ENCODE measurements around the gene PAK6.
A peak's percentile ranks its signal among the peaks of the same experiment; 100 is the strongest.

Gene PAK6

DNA sequence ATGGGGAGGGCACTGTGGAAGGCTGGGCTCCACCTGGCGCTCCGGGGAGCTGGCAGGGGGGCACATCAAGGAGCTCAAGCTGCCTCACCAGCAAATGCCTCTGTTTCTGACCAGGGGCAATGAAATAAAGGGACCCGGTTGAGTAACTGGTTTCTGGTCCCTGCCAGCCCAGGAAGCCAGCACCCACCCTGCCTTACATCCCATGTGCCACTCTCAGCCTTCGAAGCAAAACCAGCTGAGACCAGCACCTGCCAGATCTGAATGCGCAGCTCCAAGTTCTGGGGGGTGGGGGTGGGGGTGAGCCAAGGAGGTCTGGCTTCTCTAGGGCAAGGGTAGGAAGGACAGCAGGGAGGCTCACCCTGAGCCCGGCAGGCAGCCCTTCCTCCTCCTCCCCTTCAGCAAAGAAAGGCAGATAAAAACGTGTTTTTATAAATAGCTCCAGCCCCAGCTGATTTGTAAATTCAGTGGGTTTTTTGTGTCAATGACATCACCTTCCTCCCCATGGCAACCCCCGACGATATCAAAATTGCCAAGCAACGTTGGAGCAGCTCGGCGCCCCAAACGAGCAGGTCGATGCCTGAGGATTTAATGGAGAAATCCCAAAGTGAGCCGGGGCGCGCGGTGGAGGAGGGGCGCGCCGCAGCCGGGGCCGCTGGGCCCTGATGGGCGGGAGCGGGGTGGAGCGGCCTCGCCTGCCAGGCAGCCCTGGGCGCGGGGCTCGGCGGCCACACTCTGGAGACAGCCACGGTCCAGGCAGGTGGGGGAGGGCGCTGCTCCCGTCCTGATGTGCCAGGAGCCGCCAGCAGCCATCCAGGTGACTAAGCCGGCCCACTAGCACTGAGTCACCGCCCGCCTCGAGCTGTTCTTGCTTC lies at the start of gene PAK6:
TSS of gene PAK6 (plus strand) at position 532 of the 872 bp plus-strand sequence. CDS start 25,723 bp downstream, outside the sequence.
- H3K36me3 ChIP-seq (ENCODE audit: insufficient read depth, low read length) = no peaks in the 10 kb centered on the region
- H3K4me3 ChIP-seq (ENCODE audit: low read length) = peak within 1 kb of the TSS; percentile 40

DNA sequence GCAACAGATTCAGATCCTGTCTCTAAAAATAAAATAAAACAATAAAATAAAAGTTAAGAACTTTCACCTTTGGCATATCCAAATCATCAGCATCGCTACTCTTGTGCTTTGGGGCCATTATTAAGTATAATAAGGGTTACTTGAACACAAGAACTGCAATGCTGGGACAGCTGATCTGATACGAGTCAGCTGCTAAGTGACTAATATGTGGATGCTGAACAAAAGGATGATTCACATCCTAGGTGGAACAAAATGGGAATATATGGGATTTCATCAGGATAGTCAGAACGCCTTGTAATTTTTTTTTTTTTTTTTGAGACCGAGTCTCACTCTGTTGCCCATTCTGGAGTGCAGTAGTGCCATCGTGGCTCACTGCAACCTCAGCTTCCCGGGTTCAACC lies 48.3 kb upstream of the PAK6 start:
- Histone ChIP-seq H3K27me3 (ENCODE audit: insufficient read depth, low read length) (no peaks in the 10 kb centered on the region), H3K9me3 (ENCODE audit: low read length) (no peaks in the 10 kb centered on the region), H3K4me1 (ENCODE audit: insufficient read depth, low read length) (no peaks in the 10 kb centered on the region), H3K4me3 (ENCODE audit: low read length) (no peak overlapping the region), H3K36me3 (ENCODE audit: insufficient read depth, low read length) (peaks cover 69% of the 10 kb centered on the region), H2AFZ (ENCODE audit: low read depth, low read length) (no peak overlapping the region)

More for the DNA sequence above, at the start of gene PAK6:
- no peaks in the 10 kb centered on the region for H3K27me3 ChIP-seq (ENCODE audit: insufficient read depth, low read length)
- peak within 1 kb of the TSS; percentile 75 for H2AFZ ChIP-seq (ENCODE audit: low read depth, low read length)
- H3K9me3 ChIP-seq (ENCODE audit: low read length) = no peaks in the 10 kb centered on the region
- peaks cover 22% of the 10 kb centered on the region for H3K4me1 ChIP-seq (ENCODE audit: insufficient read depth, low read length)

DNA sequence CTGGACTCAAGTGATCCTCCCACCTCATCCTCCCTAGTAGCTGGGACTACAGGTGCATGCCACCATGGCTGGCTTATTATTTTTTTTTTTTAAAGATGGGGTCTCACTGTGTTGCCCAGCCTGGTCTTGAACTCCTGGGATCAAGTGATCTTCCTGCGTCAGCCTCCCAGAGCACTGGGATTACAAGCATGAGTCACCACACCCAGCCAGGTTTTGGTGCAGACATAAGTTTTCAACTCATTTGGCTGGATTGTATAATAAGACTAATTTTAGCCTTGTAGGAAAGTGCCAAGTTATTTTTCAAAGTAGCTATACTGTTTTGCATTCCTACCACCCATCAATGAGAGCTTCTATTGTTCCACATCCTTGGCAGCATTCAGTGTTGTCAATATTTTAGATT lies 45.9 kb upstream of the PAK6 start:
- Histone ChIP-seq H3K4me3 (ENCODE audit: low read length) (no peak overlapping the region), H3K9me3 (ENCODE audit: low read length) (no peaks in the 10 kb centered on the region), H2AFZ (ENCODE audit: low read depth, low read length) (no peak overlapping the region), H3K36me3 (ENCODE audit: insufficient read depth, low read length) (peaks cover 73% of the 10 kb centered on the region), H3K27me3 (ENCODE audit: insufficient read depth, low read length) (no peaks in the 10 kb centered on the region), H3K4me1 (ENCODE audit: insufficient read depth, low read length) (no peaks in the 10 kb centered on the region)

DNA sequence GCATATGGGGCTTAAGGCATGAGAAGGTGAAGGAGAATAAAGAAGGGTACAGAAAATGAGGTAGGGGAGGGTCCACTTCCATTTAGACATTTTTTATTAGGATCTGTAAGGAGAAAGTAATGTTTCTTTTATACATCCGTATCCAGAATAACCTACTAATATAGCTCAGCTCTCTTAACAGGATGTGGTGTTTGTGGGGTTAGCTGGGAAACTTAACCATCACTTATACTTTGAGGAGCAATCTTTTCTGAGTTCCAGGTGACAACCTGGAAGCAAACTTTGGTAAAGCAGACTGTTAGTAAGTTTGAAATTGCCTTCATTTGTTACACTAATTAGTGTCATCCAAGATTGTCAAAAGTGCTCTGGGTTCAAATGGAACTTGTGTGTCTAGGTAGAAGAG lies 41.4 kb upstream of the PAK6 start:
- Histone ChIP-seq H2AFZ (ENCODE audit: low read depth, low read length) (no peak overlapping the region), H3K27me3 (ENCODE audit: insufficient read depth, low read length) (no peaks in the 10 kb centered on the region), H3K4me1 (ENCODE audit: insufficient read depth, low read length) (no peaks in the 10 kb centered on the region), H3K9me3 (ENCODE audit: low read length) (no peaks in the 10 kb centered on the region), H3K36me3 (ENCODE audit: insufficient read depth, low read length) (peaks cover 73% of the 10 kb centered on the region), H3K4me3 (ENCODE audit: low read length) (no peak overlapping the region)

DNA sequence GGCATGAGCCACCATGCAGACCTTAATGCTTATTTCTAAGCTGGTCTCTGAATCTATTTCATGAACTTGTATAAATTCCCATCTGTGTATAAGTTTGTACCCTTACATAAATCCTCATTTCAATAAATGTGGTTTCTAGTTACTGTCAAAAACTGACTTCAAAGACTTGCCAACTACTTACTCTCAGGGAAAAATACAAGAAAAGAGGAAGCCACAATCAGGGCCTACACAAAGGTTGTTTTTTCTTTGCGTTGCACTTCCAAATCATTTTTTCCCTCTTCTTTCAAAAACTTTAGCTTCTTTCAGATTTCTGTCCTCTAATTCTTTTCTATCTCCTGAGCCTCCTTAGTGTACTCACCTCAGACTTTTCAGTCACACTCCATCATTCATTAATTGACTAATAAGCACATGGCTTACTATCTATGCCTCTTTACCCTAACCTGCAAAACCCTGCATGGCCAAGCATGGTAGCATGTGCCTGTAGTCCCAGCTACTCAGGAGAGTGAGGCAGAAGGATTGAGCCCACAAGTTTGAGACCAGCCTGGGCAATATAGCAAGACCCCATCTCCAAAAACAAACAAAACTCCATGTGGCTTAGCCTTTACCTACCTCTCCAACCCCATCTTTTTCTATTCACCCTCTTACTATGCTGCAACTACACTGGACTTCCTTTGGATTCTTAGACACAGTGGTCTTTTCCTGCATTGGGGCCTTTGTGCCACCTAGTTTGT lies 40.3 kb upstream of the PAK6 start:
- H2AFZ ChIP-seq (ENCODE audit: low read depth, low read length) = no peak overlapping the region
- H3K27me3 ChIP-seq (ENCODE audit: insufficient read depth, low read length) = no peaks in the 10 kb centered on the region
- peaks cover 75% of the 10 kb centered on the region for H3K36me3 ChIP-seq (ENCODE audit: insufficient read depth, low read length)
- H3K9me3 ChIP-seq (ENCODE audit: low read length) = no peaks in the 10 kb centered on the region
- H3K4me3 ChIP-seq (ENCODE audit: low read length) = no peak overlapping the region
- H3K4me1 ChIP-seq (ENCODE audit: insufficient read depth, low read length) = no peaks in the 10 kb centered on the region

DNA sequence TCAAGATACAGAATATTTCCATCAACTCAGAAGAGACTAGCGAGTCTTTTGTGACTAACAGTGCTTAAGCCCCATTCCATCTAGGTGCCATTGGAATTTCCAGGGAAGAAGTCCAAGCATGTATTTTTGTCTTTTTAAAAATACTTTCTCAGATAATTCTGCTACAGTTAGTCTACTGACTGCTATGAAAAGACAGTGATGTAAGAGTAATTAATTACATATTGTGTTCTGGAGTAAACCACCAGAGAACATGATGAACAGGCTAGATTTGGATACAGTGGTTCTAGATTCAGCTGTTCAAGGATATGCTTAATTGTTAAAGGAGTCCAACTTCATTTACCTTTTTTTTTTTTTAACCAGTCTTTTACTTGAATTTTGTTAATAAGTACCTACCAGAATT lies 34.8 kb upstream of the PAK6 start:
- Histone ChIP-seq H3K4me1 (ENCODE audit: insufficient read depth, low read length) (no peaks in the 10 kb centered on the region), H3K4me3 (ENCODE audit: low read length) (no peak overlapping the region), H3K27me3 (ENCODE audit: insufficient read depth, low read length) (no peaks in the 10 kb centered on the region), H2AFZ (ENCODE audit: low read depth, low read length) (no peak overlapping the region), H3K36me3 (ENCODE audit: insufficient read depth, low read length) (peaks cover 71% of the 10 kb centered on the region), H3K9me3 (ENCODE audit: low read length) (no peaks in the 10 kb centered on the region)

DNA sequence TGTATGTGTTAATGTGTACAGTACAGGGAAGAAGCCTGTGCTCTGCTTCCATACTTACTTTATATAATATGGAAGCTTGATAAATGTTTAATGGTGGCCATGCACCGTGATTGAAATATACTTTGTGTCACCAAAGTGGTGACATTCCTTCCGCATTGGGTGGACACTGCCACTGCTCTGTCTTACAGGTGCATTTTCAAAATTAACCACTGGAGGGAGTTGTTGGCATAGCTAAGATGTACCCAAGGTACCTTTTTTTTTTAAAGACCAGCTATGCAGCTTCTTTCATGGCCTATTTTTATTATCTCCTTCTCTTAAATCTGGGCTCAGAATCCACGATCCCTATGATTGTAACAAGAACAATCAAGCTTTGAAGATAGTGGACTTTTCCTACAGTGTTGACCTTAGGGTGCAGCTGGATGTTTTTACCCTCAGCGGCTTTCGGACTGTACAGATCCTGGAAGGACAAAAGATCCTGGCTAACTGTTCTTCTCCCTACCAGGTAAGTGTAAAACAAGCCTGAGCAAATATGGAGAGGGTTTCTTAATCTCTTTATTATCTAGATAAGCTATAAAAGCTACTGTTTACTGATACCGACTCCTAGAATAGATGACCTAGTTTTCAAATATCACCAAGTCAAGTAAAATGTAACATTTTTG lies 21.6 kb upstream of the PAK6 start:
- no peaks in the 10 kb centered on the region for H3K27me3 ChIP-seq (ENCODE audit: insufficient read depth, low read length)
- H3K4me3 ChIP-seq (ENCODE audit: low read length) = no peak overlapping the region
- peaks cover 73% of the 10 kb centered on the region for H3K36me3 ChIP-seq (ENCODE audit: insufficient read depth, low read length)
- no peaks in the 10 kb centered on the region for H3K9me3 ChIP-seq (ENCODE audit: low read length)
- no peaks in the 10 kb centered on the region for H3K4me1 ChIP-seq (ENCODE audit: insufficient read depth, low read length)
- peak overlapping the region; percentile 32 for H2AFZ ChIP-seq (ENCODE audit: low read depth, low read length)

DNA sequence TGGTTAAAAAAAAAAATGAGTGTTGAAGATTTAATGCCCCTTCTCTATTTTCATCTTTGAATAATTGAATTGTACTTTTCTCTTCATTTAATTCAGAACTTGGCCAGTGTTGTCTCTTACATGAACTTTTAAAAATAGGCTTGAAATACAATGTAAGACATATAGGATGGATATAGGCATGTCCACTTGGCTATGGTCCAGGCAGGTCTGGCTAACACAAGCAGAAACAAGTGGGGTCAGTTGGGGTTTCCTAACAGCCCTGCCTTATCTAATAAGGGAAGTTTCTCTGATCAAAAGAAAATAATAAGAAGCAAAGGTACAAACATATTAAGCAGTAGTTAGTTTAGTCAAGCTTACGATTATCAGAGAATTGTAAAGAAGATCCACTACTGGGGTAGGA lies 19.1 kb upstream of the PAK6 start:
- Histone ChIP-seq H3K27me3 (ENCODE audit: insufficient read depth, low read length) (no peaks in the 10 kb centered on the region), H3K36me3 (ENCODE audit: insufficient read depth, low read length) (peaks cover 68% of the 10 kb centered on the region), H2AFZ (ENCODE audit: low read depth, low read length) (no peak overlapping the region), H3K4me1 (ENCODE audit: insufficient read depth, low read length) (no peaks in the 10 kb centered on the region), H3K9me3 (ENCODE audit: low read length) (no peaks in the 10 kb centered on the region), H3K4me3 (ENCODE audit: low read length) (no peak overlapping the region)

DNA sequence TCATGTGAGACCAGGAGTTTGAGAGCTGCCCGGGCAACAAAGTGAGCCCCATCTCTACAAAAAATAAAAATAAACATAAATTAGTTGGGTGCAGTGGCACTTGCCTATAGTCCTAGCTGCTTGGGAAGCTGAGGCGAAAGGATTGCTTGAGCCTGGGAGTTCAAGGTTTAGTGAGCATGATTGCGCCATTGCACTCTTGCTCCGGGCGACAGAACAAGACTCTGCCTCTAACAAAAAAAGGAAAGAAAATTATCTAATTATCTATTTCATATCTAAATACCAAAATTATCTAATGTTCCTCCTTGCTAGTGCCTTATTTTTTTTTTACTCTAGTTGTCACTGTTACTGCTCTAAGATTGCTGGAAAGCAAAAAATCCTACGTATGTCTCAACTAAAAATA lies 16.7 kb upstream of the PAK6 start:
- H3K36me3 ChIP-seq (ENCODE audit: insufficient read depth, low read length) = peaks cover 64% of the 10 kb centered on the region
- no peaks in the 10 kb centered on the region for H3K9me3 ChIP-seq (ENCODE audit: low read length)
- H3K27me3 ChIP-seq (ENCODE audit: insufficient read depth, low read length) = no peaks in the 10 kb centered on the region
- no peak overlapping the region for H2AFZ ChIP-seq (ENCODE audit: low read depth, low read length)
- H3K4me3 ChIP-seq (ENCODE audit: low read length) = no peak overlapping the region
- no peaks in the 10 kb centered on the region for H3K4me1 ChIP-seq (ENCODE audit: insufficient read depth, low read length)

DNA sequence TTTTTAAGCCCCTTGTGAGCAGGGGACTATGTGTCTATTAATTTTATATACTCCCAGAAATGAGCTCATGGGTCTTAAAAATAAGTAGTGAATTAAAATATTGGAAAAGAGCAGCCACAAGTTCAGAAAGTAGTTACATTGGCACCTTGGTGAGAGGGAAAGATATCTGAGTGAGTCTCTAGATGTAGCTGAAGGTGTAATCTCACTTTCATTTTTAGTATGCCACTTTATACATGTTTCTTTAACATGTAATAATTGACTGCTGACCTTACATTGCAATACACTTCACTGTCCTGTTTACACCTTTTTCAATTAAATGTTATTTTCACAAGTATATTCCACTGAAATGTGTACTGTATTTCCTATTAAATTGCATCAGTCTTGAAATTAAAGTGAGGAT lies 12.1 kb upstream of the PAK6 start:
- no peaks in the 10 kb centered on the region for H3K4me1 ChIP-seq (ENCODE audit: insufficient read depth, low read length)
- H2AFZ ChIP-seq (ENCODE audit: low read depth, low read length) = no peak overlapping the region
- no peak overlapping the region for H3K4me3 ChIP-seq (ENCODE audit: low read length)
- H3K27me3 ChIP-seq (ENCODE audit: insufficient read depth, low read length) = no peaks in the 10 kb centered on the region
- H3K9me3 ChIP-seq (ENCODE audit: low read length) = no peaks in the 10 kb centered on the region
- H3K36me3 ChIP-seq (ENCODE audit: insufficient read depth, low read length) = peaks cover 37% of the 10 kb centered on the region

DNA sequence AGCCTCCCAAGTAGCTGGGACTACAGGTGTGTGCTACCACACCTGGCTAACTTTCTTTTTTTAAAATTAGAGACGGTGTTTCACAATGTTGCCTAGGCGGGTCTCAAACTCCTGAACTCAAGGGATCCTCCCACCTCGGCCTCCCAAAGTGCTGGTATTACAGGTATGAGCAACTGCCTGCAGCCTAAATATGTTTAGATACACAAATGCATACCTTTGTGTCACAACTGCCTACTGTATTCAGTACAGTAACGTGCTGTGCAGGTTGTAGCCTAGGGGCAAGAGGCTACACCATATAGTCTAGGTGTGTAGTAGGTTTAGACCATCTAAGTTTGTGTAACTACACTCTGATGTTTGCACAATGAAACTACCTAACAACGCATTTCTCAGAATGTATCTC lies 9.5 kb upstream of the PAK6 start:
- H3K4me3 ChIP-seq (ENCODE audit: low read length) = no peak overlapping the region
- no peaks in the 10 kb centered on the region for H3K9me3 ChIP-seq (ENCODE audit: low read length)
- no peak overlapping the region for H2AFZ ChIP-seq (ENCODE audit: low read depth, low read length)
- no peaks in the 10 kb centered on the region for H3K27me3 ChIP-seq (ENCODE audit: insufficient read depth, low read length)
- H3K36me3 ChIP-seq (ENCODE audit: insufficient read depth, low read length) = peaks cover 16% of the 10 kb centered on the region
- no peaks in the 10 kb centered on the region for H3K4me1 ChIP-seq (ENCODE audit: insufficient read depth, low read length)

DNA sequence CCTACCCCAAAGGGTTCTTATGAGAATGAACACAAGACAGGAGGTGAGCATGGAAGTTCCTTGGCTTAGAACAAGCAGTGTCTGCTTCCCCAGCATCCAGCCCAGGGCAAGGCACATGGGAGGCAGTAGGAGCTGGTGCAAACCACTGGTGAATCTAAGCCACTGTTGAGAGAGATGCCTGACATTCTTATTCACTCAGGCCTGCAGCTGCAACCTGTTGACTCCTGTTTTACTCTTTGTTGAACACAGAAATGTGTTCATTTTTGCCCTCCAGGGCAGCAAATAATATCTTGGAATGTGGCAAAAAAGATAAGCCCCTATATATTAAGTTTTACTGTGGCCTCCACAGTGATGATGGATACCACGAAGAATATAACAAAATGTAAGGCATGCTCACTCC lies 8.9 kb upstream of the PAK6 start:
- Histone ChIP-seq H2AFZ (ENCODE audit: low read depth, low read length) (no peak overlapping the region), H3K4me1 (ENCODE audit: insufficient read depth, low read length) (peaks cover 2% of the 10 kb centered on the region), H3K36me3 (ENCODE audit: insufficient read depth, low read length) (peaks cover 13% of the 10 kb centered on the region), H3K4me3 (ENCODE audit: low read length) (no peak overlapping the region), H3K27me3 (ENCODE audit: insufficient read depth, low read length) (no peaks in the 10 kb centered on the region), H3K9me3 (ENCODE audit: low read length) (no peaks in the 10 kb centered on the region)

DNA sequence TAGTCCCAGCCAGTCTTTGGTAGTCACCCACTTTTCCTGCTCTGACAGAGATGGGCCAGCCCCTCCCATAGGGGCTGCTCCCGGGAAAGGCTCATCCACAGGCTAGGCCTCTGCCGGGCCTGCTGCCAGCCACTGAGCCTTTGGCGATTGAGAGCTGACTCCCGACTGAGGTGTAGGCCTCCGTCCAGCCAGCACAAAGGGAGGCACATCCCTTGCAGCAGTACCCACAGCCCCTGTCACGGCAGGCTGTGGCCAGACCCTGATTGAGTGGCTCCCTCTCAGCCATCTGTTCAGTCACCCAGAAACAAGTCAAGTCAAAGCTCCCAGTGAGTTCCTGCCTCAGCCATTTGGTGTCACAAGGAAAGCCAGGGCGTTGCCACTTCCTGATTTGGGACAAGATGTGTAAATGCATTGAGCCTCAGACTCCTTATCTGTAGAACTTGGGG lies 6.2 kb upstream of the PAK6 start:
- Histone ChIP-seq H2AFZ (ENCODE audit: low read depth, low read length) (no peak overlapping the region), H3K27me3 (ENCODE audit: insufficient read depth, low read length) (no peaks in the 10 kb centered on the region), H3K4me1 (ENCODE audit: insufficient read depth, low read length) (peaks cover 2% of the 10 kb centered on the region), H3K4me3 (ENCODE audit: low read length) (no peak overlapping the region), H3K9me3 (ENCODE audit: low read length) (no peaks in the 10 kb centered on the region), H3K36me3 (ENCODE audit: insufficient read depth, low read length) (peaks cover 12% of the 10 kb centered on the region)

All from neuron (in vitro differentiated cells).